H1 (cell line): ENCODE measurements around the gene GIPC1. TPM values are rescaled to one million over a fixed set of nuclear protein-coding genes. Genes with fewer than 3 reads are reported as not detected.

Source experiments
- CTCF ChIA-PET: fragments of 300-600 bp; sonication (Branson Sonifier 250); formaldehyde crosslinking; loops from one replicate; lab custom pipeline; 2021; ENCODE audit not compliant: partially characterized antibody; lab: Charles Lee
- POLR2A ChIA-PET: fragments of 300-600 bp; sonication (Branson Sonifier 250); formaldehyde crosslinking; loops from one replicate; lab custom pipeline; 2021; ENCODE audit warnings: inconsistent platforms; ENCODE audit not compliant: partially characterized antibody; lab: Charles Lee
- DNase-seq, 2 experiments: peaks; one replicate each; pipeline versions ENCODE4 v3.0.0 to v3.0.0-alpha.2; 2010 to 2022; ENCODE audit warnings: low spot score in 2 of 2, low read depth in 1 of 2, mixed read lengths in 1 of 2
- FAIRE-seq: peaks from 2 replicates; lab custom pipeline; 2011; peaks lifted over from hg19 to GRCh38; lab: Jason Lieb, UNC
- H2AFZ ChIP-seq: 2 replicates; pipeline ENCODE4 v1.8.1; 2012; ENCODE audit warnings: low read length, inconsistent platforms
- H2AK5ac ChIP-seq: 2 replicates; pipeline ENCODE4 v1.6.1; 2013; ENCODE audit warnings: low read depth, low read length
- H2BK120ac ChIP-seq: replicated peaks from 2 replicates; pipeline ENCODE3; 2013; ENCODE audit warnings: low read depth, low read length, inconsistent platforms
- H2BK12ac ChIP-seq: 2 replicates; pipeline ENCODE4 v1.6.1; 2013; ENCODE audit warnings: low read depth, low read length
- H2BK15ac ChIP-seq: 2 replicates; pipeline ENCODE4 v1.6.1; 2013; ENCODE audit warnings: low read length
- H2BK20ac ChIP-seq: 2 replicates; pipeline ENCODE4 v1.6.1; 2013; ENCODE audit warnings: low read length
- H2BK5ac ChIP-seq: 2 replicates; pipeline ENCODE4 v1.6.1; 2013; ENCODE audit warnings: low read depth, low read length
- H3K14ac ChIP-seq: 2 replicates; pipeline ENCODE4 v1.6.1; 2013; ENCODE audit warnings: inconsistent platforms; ENCODE audit not compliant: insufficient read length
- H3K18ac ChIP-seq: 2 replicates; pipeline ENCODE4 v1.6.1; 2013; ENCODE audit warnings: low read length; ENCODE audit errors: extremely low read depth
- H3K23ac ChIP-seq: 2 replicates; pipeline ENCODE4 v1.6.1; 2013; ENCODE audit warnings: inconsistent platforms; ENCODE audit not compliant: insufficient read length
- H3K23me2 ChIP-seq: 2 replicates; pipeline ENCODE4 v1.6.1; 2013; ENCODE audit warnings: low read depth, low read length
- H3K27ac ChIP-seq: 2 replicates; pipeline ENCODE4 v1.6.1; 2011; ENCODE audit warnings: low read depth, low read length, inconsistent platforms
- H3K27me3 ChIP-seq, 4 experiments: replicated peaks in 1 of 4; 1 replicate in 1 of 4; 2 replicates in 3 of 4; pipeline versions ENCODE4 v1.6.1 to v1.8.1; 2011 to 2013; ENCODE audit warnings: low read length in 3 of 4, mild to moderate bottlenecking in 3 of 4, inconsistent platforms in 2 of 4, mixed read lengths in 2 of 4, moderate library complexity in 1 of 4; ENCODE audit not compliant: control insufficient read depth in 3 of 4, insufficient read depth in 3 of 4; ENCODE audit errors: extremely low read depth in 1 of 4
- H3K36me3 ChIP-seq, 4 experiments: 2 replicates each; pipeline versions ENCODE4 v1.6.1 to v1.8.1; 2011 to 2013; ENCODE audit warnings: mild to moderate bottlenecking in 4 of 4, low read length in 3 of 4, moderate library complexity in 2 of 4, control low read depth in 1 of 4, inconsistent platforms in 1 of 4; ENCODE audit not compliant: insufficient read depth in 4 of 4, control insufficient read depth in 2 of 4
- H3K4ac ChIP-seq: replicated peaks from 2 replicates; pipeline ENCODE3; 2013; ENCODE audit warnings: low read length, low read depth, mixed read lengths, inconsistent platforms; ENCODE audit not compliant: insufficient read length
- H3K4me1 ChIP-seq, 4 experiments: replicated peaks in 1 of 4; 1 replicate in 1 of 4; 2 replicates in 3 of 4; pipeline versions ENCODE4 v1.6.1 to v1.8.1; 2011 to 2013; ENCODE audit warnings: low read length in 3 of 4, inconsistent platforms in 2 of 4, mixed read lengths in 1 of 4; ENCODE audit not compliant: insufficient read depth in 4 of 4, control insufficient read depth in 3 of 4
- H3K4me2 ChIP-seq, 2 experiments: 2 replicates each; pipeline versions ENCODE4 v1.6.1 to v1.8.1; 2011 to 2013; ENCODE audit warnings: low read depth in 2 of 2, low read length in 2 of 2, control low read depth in 1 of 2, inconsistent platforms in 1 of 2, mild to moderate bottlenecking in 1 of 2; ENCODE audit not compliant: insufficient read depth in 1 of 2
- H3K4me3 ChIP-seq, 4 experiments: fragments of 200-600, 300-600 bp in 1 of 4; sonication (generic), shearing (Covaris generic), sonication (Bioruptor Twin) in 1 of 4; 2 replicates each; pipeline versions ENCODE4 v1.5.1 to v1.8.1; 2011 to 2016; ENCODE audit warnings: low read length in 4 of 4, low read depth in 3 of 4, control low read depth in 2 of 4, inconsistent platforms in 2 of 4, mild to moderate bottlenecking in 2 of 4, mixed read lengths in 1 of 4, moderate library complexity in 1 of 4; ENCODE audit not compliant: insufficient read depth in 2 of 4; ENCODE audit errors: extremely low read depth in 1 of 4
- H3K56ac ChIP-seq: replicated peaks from 2 replicates; pipeline ENCODE3; 2013; ENCODE audit warnings: low read depth, mild to moderate bottlenecking, mixed read lengths, low read length, inconsistent platforms; ENCODE audit not compliant: insufficient read length
- H3K79me1 ChIP-seq: 2 replicates; pipeline ENCODE4 v1.6.1; 2013; ENCODE audit warnings: low read depth, low read length, control low read depth
- H3K79me2 ChIP-seq, 2 experiments: 2 replicates each; pipeline versions ENCODE4 v1.6.1 to v1.8.1; 2012 to 2013; ENCODE audit warnings: low read length in 2 of 2, mild to moderate bottlenecking in 2 of 2, inconsistent platforms in 1 of 2; ENCODE audit not compliant: insufficient read depth in 2 of 2, control insufficient read depth in 1 of 2
- H3K9ac ChIP-seq, 4 experiments: replicated peaks in 1 of 4; 1 replicate in 1 of 4; 2 replicates in 3 of 4; pipeline versions ENCODE4 v1.6.1 to v1.8.1; 2011 to 2013; ENCODE audit warnings: low read depth in 3 of 4, low read length in 3 of 4, control low read depth in 2 of 4, mild to moderate bottlenecking in 2 of 4, moderate library complexity in 2 of 4, inconsistent platforms in 1 of 4; ENCODE audit errors: extremely low read depth in 1 of 4
- H3K9me3 ChIP-seq, 2 experiments: 2 replicates each; pipeline versions ENCODE4 v1.6.1 to v1.8.1; 2012 to 2013; ENCODE audit warnings: mild to moderate bottlenecking in 2 of 2, moderate library complexity in 2 of 2, control low read depth in 1 of 2, inconsistent platforms in 1 of 2, low read depth in 1 of 2, low read length in 1 of 2, mixed read lengths in 1 of 2; ENCODE audit not compliant: insufficient read depth in 2 of 2
- H4K20me1 ChIP-seq, 2 experiments: replicated peaks in 1 of 2; 2 replicates each; pipeline versions ENCODE3 to v1.8.1; 2011 to 2013; ENCODE audit warnings: inconsistent platforms in 2 of 2, low read length in 2 of 2, mild to moderate bottlenecking in 1 of 2; ENCODE audit not compliant: insufficient read depth in 2 of 2, control insufficient read depth in 1 of 2
- H4K5ac ChIP-seq: 2 replicates; pipeline ENCODE4 v1.6.1; 2013; ENCODE audit warnings: low read length, low read depth, mixed read lengths, inconsistent platforms; ENCODE audit not compliant: insufficient read length
- H4K8ac ChIP-seq: 2 replicates; pipeline ENCODE4 v1.8.0; 2013; ENCODE audit warnings: mild to moderate bottlenecking, moderate library complexity, low read length, inconsistent platforms; ENCODE audit not compliant: insufficient read depth; ENCODE audit errors: extremely low read depth
- H4K91ac ChIP-seq: replicated peaks from 2 replicates; pipeline ENCODE3; 2013; ENCODE audit warnings: low read length, mixed read lengths, inconsistent platforms; ENCODE audit not compliant: insufficient read length
- CHD1 ChIP-seq: IDR thresholded peaks from 2 replicates; pipeline ENCODE4 v1.6.1; 2012; ENCODE audit warnings: low read depth, low read length, improper control_type of control experiment
- CREB1 ChIP-seq: IDR thresholded peaks from 2 replicates; pipeline ENCODE4 v1.6.1; 2012; ENCODE audit warnings: inconsistent platforms
- CTBP2 ChIP-seq: IDR thresholded peaks from 2 replicates; pipeline ENCODE4 v1.7.0; 2011; ENCODE audit warnings: borderline replicate concordance, mild to moderate bottlenecking, moderate library complexity, mixed read lengths, low read length; ENCODE audit not compliant: insufficient read depth, insufficient read length
- JUND ChIP-seq: IDR thresholded peaks from 2 replicates; pipeline ENCODE4 v1.6.1; 2011; ENCODE audit warnings: mild to moderate bottlenecking, improper control_type of control experiment, low read length
- KDM4A ChIP-seq: IDR thresholded peaks from one replicate; pipeline ENCODE4 v1.7.1; 2012; ENCODE audit warnings: low read depth, mild to moderate bottlenecking, moderate library complexity, low read length, inconsistent platforms; ENCODE audit not compliant: severe bottlenecking
- POLR2AphosphoS5 ChIP-seq: IDR thresholded peaks from 2 replicates; pipeline ENCODE4 v1.6.1; 2011; ENCODE audit warnings: low read depth, low read length
- SIN3A ChIP-seq, 2 experiments: IDR thresholded peaks in 1 of 2; conservative IDR thresholded peaks in 1 of 2; 2 replicates each; pipeline ENCODE4 v1.6.1; 2011 to 2012; ENCODE audit warnings: low read length in 2 of 2, improper control_type of control experiment in 1 of 2, low read depth in 1 of 2, mild to moderate bottlenecking in 1 of 2
- SIRT6 ChIP-seq: IDR thresholded peaks from one replicate; pipeline ENCODE4 v1.7.1; 2012; ENCODE audit warnings: low read length, inconsistent platforms
- ZNF274 ChIP-seq: IDR thresholded peaks from 2 replicates; pipeline ENCODE4 v1.7.0; 2012; ENCODE audit warnings: low read length, borderline replicate concordance; ENCODE audit errors: extremely low read depth
- WGBS, 2 experiments: shearing (Covaris generic) in 1 of 2; methylation state at CpG; one replicate each; pipeline versions ENCODE4 v1.1.6 to v1.1.7; 2013 to 2015; ENCODE audit warnings: low lambda C conversion rate in 2 of 2, mixed read lengths in 2 of 2, inconsistent platforms in 1 of 2, low coverage in 1 of 2, missing lambda C conversion rate in 1 of 2; ENCODE audit not compliant: insufficient replicate concordance in 2 of 2, insufficient coverage in 1 of 2, insufficient read length in 1 of 2; ENCODE audit errors: extremely low coverage in 1 of 2, missing lambda C conversion rate in 1 of 2; 5-methylcytosine and 5-hydroxymethylcytosine counted together
- polyA plus RNA-seq, 7 experiments: library from polyadenylated mRNA; depleted of rRNA in 3 of 7; stranded (reverse) in 5 of 7; unstranded in 2 of 7; fragments of >200 nt in 5 of 7; fragments of 200-250 nt in 2 of 7; gene quantifications; 1 replicate in 5 of 7; 2 replicates in 1 of 7; 4 replicates in 1 of 7; pipeline versions ENCODE4 v1.2.1 to v1.2.3, GENCODE V29; 2011 to 2013; ENCODE audit warnings: missing spikeins in 2 of 7, mixed read lengths in 2 of 7
- total RNA-seq: library from RNA; stranded (reverse); fragmentation: NEBNext Ultra II Directional; extraction: Animal tissue kit (Norgen Biotek cat#: 25700); gene quantifications from 2 replicates; pipeline ENCODE4 v1.2.1, GENCODE V29; 2021

The GIPC1 gene
- total and polyA plus RNA-seq, 2 of the 8 experiments (the other 6 are each of a cell fraction or from before 2014, with no cell fraction given) = 65.6 to 72.0 TPM

GRCh38 chr19:14430712-14431111 is 65.2 kb downstream of the GIPC1 start:
- no peak overlapping the region for H4K5ac ChIP-seq
- H3K23ac ChIP-seq = no peak overlapping the region
- no peak overlapping the region for H3K18ac ChIP-seq
- H4K91ac ChIP-seq = no peak overlapping the region
- H3K4me1 ChIP-seq = peaks cover 0 to 11% (median 3%) of the 10 kb centered on the region in 4 experiments; a peak in 5 of 7 replicates
- no peak overlapping the region for H2BK5ac ChIP-seq
- H2AK5ac ChIP-seq = no peak overlapping the region
- no peaks in the 10 kb centered on the region; a peak in 1 of 8 replicates for H3K36me3 ChIP-seq
- H3K4me2 ChIP-seq = no peak overlapping the region
- H3K4ac ChIP-seq = no peak overlapping the region
- ChIA-PET CTCF (interaction anchor here (0.6 to 4.8 kb wide), 12 partner anchors 9 to 232 kb away, joined by 3 to 19 read pairs (median 4); partner anchors contain the start of gene DDX39A), POLR2A (interaction anchor here (3.4 kb wide), 1 partner anchor 11 kb away, joined by 22 read pairs; the partner anchor contains the start of gene DDX39A)
- DNase-seq = no peak
- no peak for FAIRE-seq
- peaks cover 4 to 5% of the 10 kb centered on the region in 2 experiments for H4K20me1 ChIP-seq
- H3K79me1 ChIP-seq = peaks cover 7% of the 10 kb centered on the region
- no peak overlapping the region for H2AFZ ChIP-seq
- H3K9me3 ChIP-seq = no peaks in the 10 kb centered on the region
- no peak overlapping the region for H3K14ac ChIP-seq
- no peaks in the 10 kb centered on the region; a peak in 1 of 7 replicates for H3K27me3 ChIP-seq
- H2BK20ac ChIP-seq = no peak overlapping the region
- no peak overlapping the region for H3K9ac ChIP-seq
- H2BK120ac ChIP-seq = no peak overlapping the region
- 90% methylated on average over 3 of the region's 3 CpGs; no CpG with 5 or more reads in 1 of the 2 experiments for WGBS, 2 experiments
- H3K23me2 ChIP-seq = no peaks in the 10 kb centered on the region; the same call in 1 of the 2 replicates
- H3K79me2 ChIP-seq = peaks cover 0 to 19% of the 10 kb centered on the region in 2 experiments; a peak in 1 of 4 replicates
- H2BK15ac ChIP-seq = no peak overlapping the region
- H4K8ac ChIP-seq = no peak overlapping the region
- no peak overlapping the region for H3K4me3 ChIP-seq
- H2BK12ac ChIP-seq = no peak overlapping the region
- no peak overlapping the region for H3K27ac ChIP-seq
- no peak for TF ChIP-seq SIRT6
- TF ChIP-seq CHD1 = no peak
- TF ChIP-seq CREB1 = no peak
- TF ChIP-seq KDM4A = no peak
- TF ChIP-seq JUND = no peak
- TF ChIP-seq CTBP2 = no peak
- no peak for TF ChIP-seq POLR2AphosphoS5
- no peak for TF ChIP-seq SIN3A (conservative IDR thresholded peaks at IDR 0.05 in 1 of 2, IDR thresholded peaks at IDR 0.05 in 1 of 2; ENCODE audit: low read depth in 1 of 2, low read length in 2 of 2)
- no peak for TF ChIP-seq ZNF274
- no peak overlapping the region for H3K56ac ChIP-seq
